Measurements from ENCODE around the gene DHRS4.

Gene DHRS4

DNA sequence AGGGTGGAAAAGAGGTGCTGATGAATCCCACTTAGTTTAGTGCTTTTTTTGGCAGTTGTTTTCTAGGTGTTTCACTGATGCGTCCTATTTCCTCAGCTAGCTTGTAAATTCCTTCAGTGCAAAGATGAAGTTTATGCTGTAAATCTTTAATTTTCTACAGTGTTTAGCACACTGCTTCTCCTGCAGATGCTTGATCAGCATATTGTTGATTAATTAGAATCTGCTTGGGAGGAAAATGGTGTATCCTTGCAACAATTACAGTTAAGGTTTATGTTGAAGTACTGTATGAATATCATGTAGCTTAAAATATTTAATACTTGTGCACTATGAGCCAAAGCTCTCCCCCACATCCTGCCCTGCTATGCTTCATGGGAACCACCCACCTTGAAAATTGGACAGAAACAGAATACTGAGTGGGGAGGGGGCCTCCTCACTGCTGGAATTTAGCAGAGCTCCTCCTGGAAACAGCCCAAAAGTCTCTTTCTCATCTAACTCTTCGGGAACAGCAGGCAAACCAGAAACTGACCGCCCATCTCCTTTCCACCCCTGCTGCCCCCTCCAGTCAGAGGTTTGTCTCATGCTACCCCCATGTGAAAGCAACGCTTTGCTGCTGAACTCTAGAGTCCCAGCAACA lies 20.3 kb upstream of the DHRS4 start:
- H3K27ac ChIP-seq: no peak overlapping the region
- TF ChIP-seq, protein P1, sequence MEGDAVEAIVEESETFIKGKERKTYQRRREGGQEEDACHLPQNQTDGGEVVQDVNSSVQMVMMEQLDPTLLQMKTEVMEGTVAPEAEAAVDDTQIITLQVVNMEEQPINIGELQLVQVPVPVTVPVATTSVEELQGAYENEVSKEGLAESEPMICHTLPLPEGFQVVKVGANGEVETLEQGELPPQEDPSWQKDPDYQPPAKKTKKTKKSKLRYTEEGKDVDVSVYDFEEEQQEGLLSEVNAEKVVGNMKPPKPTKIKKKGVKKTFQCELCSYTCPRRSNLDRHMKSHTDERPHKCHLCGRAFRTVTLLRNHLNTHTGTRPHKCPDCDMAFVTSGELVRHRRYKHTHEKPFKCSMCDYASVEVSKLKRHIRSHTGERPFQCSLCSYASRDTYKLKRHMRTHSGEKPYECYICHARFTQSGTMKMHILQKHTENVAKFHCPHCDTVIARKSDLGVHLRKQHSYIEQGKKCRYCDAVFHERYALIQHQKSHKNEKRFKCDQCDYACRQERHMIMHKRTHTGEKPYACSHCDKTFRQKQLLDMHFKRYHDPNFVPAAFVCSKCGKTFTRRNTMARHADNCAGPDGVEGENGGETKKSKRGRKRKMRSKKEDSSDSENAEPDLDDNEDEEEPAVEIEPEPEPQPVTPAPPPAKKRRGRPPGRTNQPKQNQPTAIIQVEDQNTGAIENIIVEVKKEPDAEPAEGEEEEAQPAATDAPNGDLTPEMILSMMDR (conservative IDR thresholded peaks at IDR 0.05): no peak

DNA sequence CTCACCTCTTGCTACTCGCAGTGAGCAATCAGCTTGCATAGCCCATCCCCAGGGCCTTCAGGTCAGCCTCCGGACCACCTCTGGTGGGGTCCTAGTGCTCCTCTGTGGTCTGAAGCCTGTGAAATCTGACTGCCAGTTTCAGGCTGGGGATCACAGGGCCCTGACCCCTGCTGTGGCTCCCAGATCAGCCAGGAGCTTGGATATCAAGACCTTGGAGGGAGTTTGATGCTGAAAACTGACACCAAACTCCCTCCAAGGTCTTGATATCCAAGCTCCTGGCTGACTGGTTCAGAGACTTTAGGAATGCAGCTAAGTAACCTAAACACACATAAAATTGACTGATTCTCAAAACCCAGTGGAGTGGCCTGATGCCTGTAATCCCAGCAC lies 19.8 kb upstream of the DHRS4 start:
- no peak overlapping the region for H3K27ac ChIP-seq
- TF ChIP-seq, protein P1 (conservative IDR thresholded peaks at IDR 0.05): no peak

DNA sequence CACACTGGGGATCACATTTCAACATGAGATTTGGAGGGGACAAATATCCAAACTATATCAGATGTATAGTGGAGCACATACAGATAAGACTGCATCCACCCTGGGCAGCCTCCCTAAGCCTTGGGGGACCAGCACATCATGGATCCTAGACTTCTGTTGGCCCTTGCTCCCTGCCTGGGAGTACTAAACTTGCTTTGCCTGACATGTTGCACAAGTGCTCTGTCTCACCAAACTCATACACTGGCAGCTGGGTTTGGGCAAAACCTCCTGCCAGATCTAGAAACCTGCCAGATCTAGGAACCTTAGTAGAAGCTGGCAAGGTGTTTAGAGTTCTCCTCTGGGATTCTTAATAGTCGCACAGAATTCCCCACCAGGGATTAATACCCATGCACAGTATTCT lies 18.4 kb upstream of the DHRS4 start:
- TF ChIP-seq, protein P1 (conservative IDR thresholded peaks at IDR 0.05): no peak
- H3K27ac ChIP-seq: no peak overlapping the region

DNA sequence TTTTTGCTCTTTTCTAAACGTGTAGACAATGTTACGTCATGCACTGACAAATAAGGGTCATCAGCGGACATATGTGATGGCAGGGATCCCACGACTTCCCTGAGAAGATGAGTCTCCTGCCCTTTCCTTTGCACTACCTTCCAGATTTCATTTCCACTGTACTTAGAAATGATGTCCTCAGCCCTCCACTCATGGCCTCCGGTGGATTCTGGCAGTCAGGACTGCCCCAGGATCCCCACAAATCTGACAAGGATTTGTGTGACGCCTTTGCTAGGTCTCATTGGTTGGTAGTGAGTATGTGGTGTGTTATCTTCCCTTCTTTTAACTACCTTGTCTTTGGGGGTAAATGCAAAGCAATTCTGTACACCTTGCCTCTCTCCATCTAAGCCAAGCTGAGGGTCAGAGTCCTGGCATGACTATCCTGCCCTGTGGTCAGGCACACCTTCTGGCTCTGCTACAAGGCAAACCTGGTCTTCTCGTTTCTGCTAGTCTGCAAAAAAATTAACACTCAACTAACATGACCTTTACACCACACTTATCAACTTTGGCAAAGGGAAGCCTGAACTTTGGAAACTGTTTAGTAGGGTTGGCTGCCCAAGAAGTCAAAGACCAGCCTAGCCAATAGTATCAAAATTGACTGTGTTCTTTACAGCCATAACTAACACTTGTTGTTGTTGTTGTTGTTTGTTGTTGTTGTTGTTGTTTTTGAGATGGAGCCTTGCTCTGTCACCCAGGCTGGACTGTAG lies 17.3 kb upstream of the DHRS4 start:
- H3K27ac ChIP-seq: no peak overlapping the region
- TF ChIP-seq, protein P1 (conservative IDR thresholded peaks at IDR 0.05): no peak

DNA sequence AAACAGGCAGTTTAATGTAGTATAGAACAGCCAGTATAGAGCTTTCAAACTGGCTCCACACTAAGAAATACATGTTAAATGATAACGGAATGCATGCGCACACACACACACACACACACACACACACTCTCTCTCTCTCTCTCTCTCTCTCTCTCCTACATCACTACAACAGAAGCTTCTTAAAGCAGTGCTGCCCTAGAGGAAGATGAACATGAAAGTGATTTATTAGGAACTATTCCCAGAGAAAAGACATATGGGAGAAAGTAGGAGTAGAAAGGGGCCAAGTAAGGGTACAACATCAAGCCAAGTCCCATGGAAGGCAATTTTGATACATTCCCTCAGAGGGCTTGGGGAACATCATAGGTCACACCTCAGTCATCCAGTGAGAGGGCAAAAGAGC lies 16.4 kb upstream of the DHRS4 start:
- TF ChIP-seq, protein P1 (conservative IDR thresholded peaks at IDR 0.05): no peak
- no peak overlapping the region for H3K27ac ChIP-seq

DNA sequence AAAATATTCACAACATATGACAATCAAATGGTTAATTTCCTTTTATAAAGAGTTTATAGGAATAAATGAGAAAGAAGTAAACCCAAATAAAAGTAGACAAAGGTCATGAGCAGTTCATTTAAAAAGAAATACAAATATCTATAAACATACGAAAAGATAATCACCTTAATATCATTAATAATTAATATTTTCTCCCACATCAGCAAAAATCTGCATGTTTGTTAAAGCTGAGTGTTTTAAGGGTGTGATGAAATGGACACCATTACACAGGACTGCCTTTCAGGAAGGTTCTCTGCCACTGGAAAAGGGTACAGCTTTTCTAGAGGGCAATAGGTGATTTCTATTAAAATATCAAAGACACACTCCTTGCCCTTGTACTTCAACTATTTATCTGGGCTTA lies 14.7 kb upstream of the DHRS4 start:
- TF ChIP-seq, protein P1 (conservative IDR thresholded peaks at IDR 0.05): no peak
- H3K27ac ChIP-seq: no peak overlapping the region

DNA sequence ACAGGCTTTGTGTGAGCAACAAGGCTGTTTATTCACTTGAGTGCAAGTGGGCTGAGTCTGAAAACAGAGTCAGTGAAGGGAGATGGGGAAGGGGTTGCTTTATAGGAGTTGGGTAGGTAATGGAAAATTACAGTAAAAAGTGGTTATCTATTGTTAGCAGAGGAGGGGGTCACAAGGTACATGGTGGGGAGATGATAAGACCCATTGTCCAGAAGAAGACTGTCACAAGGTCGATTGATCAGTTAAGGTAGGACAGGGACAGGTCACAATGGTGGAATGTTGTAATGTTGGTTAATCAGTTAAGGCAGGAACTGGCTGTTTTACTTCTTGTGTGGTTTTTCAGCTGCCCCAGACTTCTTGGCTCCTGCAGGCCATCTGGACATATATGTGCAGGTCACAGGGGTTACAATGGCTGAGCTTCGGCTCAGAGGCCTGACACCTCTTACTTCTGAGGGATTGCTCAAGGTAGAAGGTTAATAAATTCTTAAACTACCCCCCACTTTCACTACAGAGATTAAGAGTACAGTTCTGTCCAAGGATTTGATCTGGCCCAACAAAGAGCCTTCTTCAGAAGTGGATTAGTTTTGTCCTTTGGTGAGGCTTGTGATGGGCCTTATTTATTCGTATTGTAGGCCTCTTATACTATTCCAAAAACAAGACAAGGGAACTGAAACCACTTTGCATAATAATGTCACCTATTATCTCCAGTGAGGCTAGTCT lies 13.8 kb upstream of the DHRS4 start:
- TF ChIP-seq, protein P1 (conservative IDR thresholded peaks at IDR 0.05): no peak
- H3K27ac ChIP-seq: no peak overlapping the region
